Hematopoietic multipotent progenitor cell treated with erythropoietin and hydrocortisone succinate and interleukin-3 and kit ligand, for 4 days (in vitro differentiated cells): ENCODE measurements around the gene LTA4H.

ENCODE experiments used
- DNase-seq: peaks from one replicate; pipeline ENCODE4 v3.0.0-alpha.2; 2015

Gene LTA4H

GRCh38 chr12:95953000-95953399 is 82.4 kb downstream of the LTA4H start:
- DNase-seq, result no peak

GRCh38 chr12:95951515-95951914 is 83.9 kb downstream of the LTA4H start:
- DNase-seq, result peak; percentile 7
